ENCODE data around the gene TLCD3B. TPM values are rescaled to one million over a fixed set of nuclear protein-coding genes. Genes with fewer than 3 reads are reported as not detected.

The TLCD3B gene
- total RNA-seq, 3 donors from 2014 or later (not counting 1 experiment from before 2014, with no cell fraction given): 0.88 to 2.0 (median 1.7) TPM

- Mint-ChIP-seq H3K4me3 (no peak overlapping the region), H3K27ac (peak overlapping the region in 1 of 2 donors; percentile 29), H3K36me3 (no peaks in the 10 kb centered on the region), H3K4me1 (peaks cover 0 to 11% of the 10 kb centered on the region in 2 donors), H3K9me3 (no peaks in the 10 kb centered on the region), H3K27me3 (ENCODE audit: low read depth in 2 of 2) (no peaks in the 10 kb centered on the region)
- WGBS (ENCODE audit: insufficient coverage): 95% methylated on average over 4 of the region's 5 CpGs
- Histone ChIP-seq H3K9me3 (ENCODE audit: control insufficient read depth, insufficient read depth, low read length) (no peaks in the 10 kb centered on the region), H3K36me3 (ENCODE audit: control insufficient read depth, insufficient read depth, low read length) (peaks cover 85% of the 10 kb centered on the region), H3K4me1 (ENCODE audit: control insufficient read depth, insufficient read depth, low read length) (no peaks in the 10 kb centered on the region), H3K27ac (ENCODE audit: low read length) (no peak overlapping the region), H3K27me3 (ENCODE audit: control insufficient read depth, insufficient read depth, low read length) (no peaks in the 10 kb centered on the region), H3K4me3 (ENCODE audit: low read length) (no peak overlapping the region)
- intact Hi-C loops (cut with micrococcal nuclease): no loop called here
- TF ChIP-seq CTCF (IDR thresholded peaks at IDR 0.05): no peak
- DNase-seq (no peak), ATAC-seq (no peak)
Measured at GRCh38 chr16:29986931-29987330, 44.1 kb downstream of the TLCD3B start.

GRCh38 chr16:29986231-29986630 lies 44.8 kb downstream of the TLCD3B start:
- intact Hi-C loops (cut with micrococcal nuclease): no loop called here
- TF ChIP-seq CTCF (IDR thresholded peaks at IDR 0.05): no peak
- no peaks in the 10 kb centered on the region for H3K4me1 ChIP-seq (ENCODE audit: control insufficient read depth, insufficient read depth, low read length)
- no peaks in the 10 kb centered on the region for H3K9me3 ChIP-seq (ENCODE audit: control insufficient read depth, insufficient read depth, low read length)
- H3K27ac Mint-ChIP-seq: peak overlapping the region in 1 of 2 donors; percentile 29
- H3K4me3 ChIP-seq (ENCODE audit: low read length): no peak overlapping the region
- 99% methylated on average over 20 of the region's 20 CpGs for WGBS (ENCODE audit: insufficient coverage)
- H3K27me3 ChIP-seq (ENCODE audit: control insufficient read depth, insufficient read depth, low read length): no peaks in the 10 kb centered on the region
- no peaks in the 10 kb centered on the region for H3K9me3 Mint-ChIP-seq
- DNase-seq (no peak), ATAC-seq (no peak)
- H3K4me3 Mint-ChIP-seq: no peak overlapping the region
- H3K4me1 Mint-ChIP-seq: peaks cover 0 to 11% of the 10 kb centered on the region in 2 donors
- peaks cover 91% of the 10 kb centered on the region for H3K36me3 ChIP-seq (ENCODE audit: control insufficient read depth, insufficient read depth, low read length)
- H3K36me3 Mint-ChIP-seq: no peaks in the 10 kb centered on the region
- H3K27ac ChIP-seq (ENCODE audit: low read length): no peak overlapping the region
- H3K27me3 Mint-ChIP-seq (ENCODE audit: low read depth in 2 of 2): no peaks in the 10 kb centered on the region

GRCh38 chr16:29985271-29985811 lies 45.7 kb downstream of the TLCD3B start:
- intact Hi-C loops (cut with micrococcal nuclease): no loop called here
- Histone ChIP-seq H3K4me1 (ENCODE audit: control insufficient read depth, insufficient read depth, low read length) (no peaks in the 10 kb centered on the region), H3K27me3 (ENCODE audit: control insufficient read depth, insufficient read depth, low read length) (no peaks in the 10 kb centered on the region), H3K36me3 (ENCODE audit: control insufficient read depth, insufficient read depth, low read length) (peaks cover 90% of the 10 kb centered on the region), H3K27ac (ENCODE audit: low read length) (no peak overlapping the region), H3K4me3 (ENCODE audit: low read length) (no peak overlapping the region), H3K9me3 (ENCODE audit: control insufficient read depth, insufficient read depth, low read length) (no peaks in the 10 kb centered on the region)
- H3K9me3 Mint-ChIP-seq: no peaks in the 10 kb centered on the region
- DNase-seq (no peak), ATAC-seq (no peak)
- H3K4me3 Mint-ChIP-seq: no peak overlapping the region
- WGBS (ENCODE audit: insufficient coverage): 98% methylated on average over 28 of the region's 28 CpGs
- H3K36me3 Mint-ChIP-seq: peaks cover 5% of the 10 kb centered on the region
- no peaks in the 10 kb centered on the region for H3K27me3 Mint-ChIP-seq (ENCODE audit: low read depth in 2 of 2)
- H3K4me1 Mint-ChIP-seq: peaks cover 0 to 11% of the 10 kb centered on the region in 2 donors
- TF ChIP-seq CTCF (IDR thresholded peaks at IDR 0.05): no peak
- H3K27ac Mint-ChIP-seq: no peak overlapping the region

DNA sequence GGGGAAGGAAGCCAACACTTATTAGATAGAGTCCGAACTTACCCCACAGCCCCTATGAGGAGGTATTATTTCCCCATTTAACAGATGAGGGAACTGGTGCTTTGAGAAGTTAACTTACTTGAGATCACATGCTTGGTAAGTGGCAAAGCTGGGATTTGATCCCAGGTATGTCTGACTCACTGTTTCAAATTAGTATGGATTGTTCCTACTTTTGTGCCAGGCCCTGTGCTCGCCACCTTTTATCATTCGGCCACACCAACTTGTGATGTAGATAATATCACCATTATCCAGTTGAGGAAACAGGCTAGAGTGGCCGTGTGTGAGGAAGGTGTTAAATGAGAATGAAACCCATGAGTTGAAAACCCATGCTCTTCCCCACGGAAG lies 46.3 kb downstream of the TLCD3B start:
- no peak overlapping the region for H3K4me3 ChIP-seq (ENCODE audit: low read length)
- no peaks in the 10 kb centered on the region for H3K27me3 ChIP-seq (ENCODE audit: control insufficient read depth, insufficient read depth, low read length)
- H3K4me1 Mint-ChIP-seq: peaks cover 0 to 11% of the 10 kb centered on the region in 2 donors
- H3K36me3 Mint-ChIP-seq: peaks cover 8% of the 10 kb centered on the region
- no peaks in the 10 kb centered on the region for H3K27me3 Mint-ChIP-seq (ENCODE audit: low read depth in 2 of 2)
- no peak overlapping the region for H3K27ac ChIP-seq (ENCODE audit: low read length)
- no peaks in the 10 kb centered on the region for H3K9me3 Mint-ChIP-seq
- intact Hi-C loops (cut with micrococcal nuclease): no loop called here
- DNase-seq (no peak), ATAC-seq (no peak)
- no peak for TF ChIP-seq CTCF (IDR thresholded peaks at IDR 0.05)
- 100% methylated on average over 3 of the region's 5 CpGs for WGBS (ENCODE audit: insufficient coverage)
- H3K27ac Mint-ChIP-seq: no peak overlapping the region
- no peaks in the 10 kb centered on the region for H3K4me1 ChIP-seq (ENCODE audit: control insufficient read depth, insufficient read depth, low read length)
- H3K9me3 ChIP-seq (ENCODE audit: control insufficient read depth, insufficient read depth, low read length): no peaks in the 10 kb centered on the region
- H3K36me3 ChIP-seq (ENCODE audit: control insufficient read depth, insufficient read depth, low read length): peaks cover 93% of the 10 kb centered on the region
- no peak overlapping the region for H3K4me3 Mint-ChIP-seq

Measured in natural killer cell (primary cell).